Smooth muscle cell of the brain vasculature (primary cell): ENCODE results near the gene ADAMTS15.

ENCODE experiments used
- DNase-seq: peaks from one replicate; pipeline ENCODE4 v3.0.0-alpha.2; 2012; ENCODE audit warnings: low read depth, low spot score

ADAMTS15 gene

DNA sequence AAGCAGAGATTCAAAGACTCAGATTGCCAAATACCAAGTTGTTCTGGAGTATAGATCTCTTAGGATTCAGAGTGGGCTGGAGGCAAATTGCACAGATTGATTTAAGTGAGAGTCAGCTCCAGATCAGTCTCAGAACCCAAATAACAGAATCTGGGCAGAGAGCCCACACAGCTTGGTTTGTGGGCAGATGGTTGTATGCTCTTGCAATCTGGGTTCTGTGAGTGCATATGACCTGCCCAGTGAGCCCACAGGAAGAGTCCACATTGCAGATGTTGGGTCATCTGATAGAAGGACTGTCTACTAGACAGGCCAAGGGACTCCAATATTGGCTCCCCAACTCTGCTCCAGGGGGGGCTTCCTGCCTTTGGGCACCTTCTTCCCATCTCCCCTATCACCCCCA lies 65.9 kb downstream of the ADAMTS15 start:
- no peak for DNase-seq

DNA sequence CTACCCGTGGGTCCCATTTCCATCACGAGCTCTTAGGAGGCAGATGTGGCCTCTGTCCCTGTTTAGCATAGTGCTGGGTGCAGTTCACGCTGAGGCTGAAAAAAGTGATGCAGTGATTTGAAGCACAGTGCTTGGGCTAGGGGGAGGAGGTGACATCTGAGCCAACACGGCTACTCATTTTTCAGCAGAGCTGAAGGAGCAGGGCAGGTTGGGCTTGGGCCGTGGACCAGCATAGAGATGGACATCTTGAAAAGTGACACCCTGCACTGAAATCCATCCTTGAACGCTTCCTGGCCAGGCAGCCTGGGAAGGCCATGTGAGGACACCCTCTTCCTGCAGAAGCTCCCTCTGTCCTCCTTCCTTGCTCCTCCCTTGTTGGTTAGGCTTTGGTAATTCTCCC lies 66.4 kb downstream of the ADAMTS15 start:
- no peak for DNase-seq

DNA sequence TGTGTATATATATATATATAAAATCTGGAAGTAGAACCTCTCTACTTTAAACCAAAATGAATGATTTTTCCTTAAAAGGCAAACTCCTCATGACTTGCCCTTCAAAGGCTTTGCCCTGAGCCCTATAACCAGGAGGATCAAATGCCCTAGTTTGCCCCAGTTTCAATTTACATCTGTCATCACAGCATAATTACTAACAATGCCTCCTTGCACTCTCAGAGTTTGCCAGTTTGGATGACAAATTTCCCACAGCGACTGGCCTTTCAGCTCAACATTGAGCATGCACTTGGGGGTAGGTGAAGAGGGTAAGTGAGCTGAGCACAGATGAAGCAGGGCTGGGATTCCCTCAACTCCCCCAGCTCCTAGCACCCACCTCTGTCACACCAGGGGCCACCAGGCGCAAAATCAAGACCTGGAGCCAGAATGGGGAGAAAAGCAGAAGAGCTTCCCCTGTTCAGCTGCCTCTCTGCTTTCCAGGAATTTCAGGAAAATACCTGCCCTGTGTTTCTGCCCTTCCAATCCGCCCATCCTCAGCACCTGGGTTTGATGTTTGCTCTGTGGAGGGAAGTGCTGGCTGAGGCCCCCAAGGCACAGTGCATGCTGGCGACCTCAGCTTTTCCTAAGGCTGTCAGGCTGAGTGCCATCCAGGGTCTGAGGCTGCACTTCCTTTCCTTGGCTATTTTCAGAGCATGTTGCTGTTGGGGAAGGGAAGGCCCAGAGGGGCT lies 67.5 kb downstream of the ADAMTS15 start:
- DNase-seq, result no peak

DNA sequence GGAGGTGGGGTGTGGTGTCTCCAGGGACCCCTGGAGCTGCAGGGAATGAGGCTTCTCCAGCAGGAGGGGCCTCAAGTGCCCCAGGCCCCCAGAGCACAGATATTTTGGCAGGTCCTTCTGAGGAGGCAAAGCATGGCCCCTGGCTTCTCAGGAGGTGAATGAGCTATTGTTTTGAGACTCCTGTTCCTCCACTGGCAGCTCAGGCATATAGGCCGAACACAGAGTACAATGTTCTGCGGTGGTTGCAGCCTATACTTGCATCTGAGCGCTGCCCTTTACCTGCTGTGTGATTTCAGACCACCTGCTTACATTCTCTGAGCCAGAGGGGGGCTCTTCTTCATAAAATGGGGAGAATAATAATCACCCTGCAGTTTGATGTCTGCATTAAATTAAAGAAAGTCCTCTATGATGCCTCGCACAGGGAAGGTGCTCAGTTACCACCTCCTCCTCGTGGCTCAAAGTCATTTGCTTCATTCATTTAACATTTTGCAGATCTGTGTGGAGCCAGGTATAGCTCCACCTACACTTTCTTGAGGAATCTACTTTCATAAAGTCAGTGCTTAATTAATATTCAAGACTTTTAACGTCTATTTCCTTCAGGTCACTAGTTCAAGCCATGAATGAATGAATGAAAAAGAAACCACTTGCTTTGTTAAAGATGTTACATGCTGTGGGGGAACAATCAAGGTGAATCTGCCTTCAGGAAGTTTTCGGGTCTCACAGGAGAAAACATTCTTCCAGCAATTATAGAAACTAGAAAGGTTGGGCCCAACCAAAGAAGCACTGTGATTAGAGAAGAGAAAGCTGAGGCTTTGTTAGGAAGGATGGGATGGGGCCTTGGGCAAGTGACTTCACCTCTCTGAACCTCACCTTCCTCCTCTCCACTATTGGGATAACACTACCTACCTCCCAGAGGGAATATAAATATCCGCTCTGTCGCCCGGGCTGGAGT lies 68.4 kb downstream of the ADAMTS15 start:
- DNase-seq, result no peak

DNA sequence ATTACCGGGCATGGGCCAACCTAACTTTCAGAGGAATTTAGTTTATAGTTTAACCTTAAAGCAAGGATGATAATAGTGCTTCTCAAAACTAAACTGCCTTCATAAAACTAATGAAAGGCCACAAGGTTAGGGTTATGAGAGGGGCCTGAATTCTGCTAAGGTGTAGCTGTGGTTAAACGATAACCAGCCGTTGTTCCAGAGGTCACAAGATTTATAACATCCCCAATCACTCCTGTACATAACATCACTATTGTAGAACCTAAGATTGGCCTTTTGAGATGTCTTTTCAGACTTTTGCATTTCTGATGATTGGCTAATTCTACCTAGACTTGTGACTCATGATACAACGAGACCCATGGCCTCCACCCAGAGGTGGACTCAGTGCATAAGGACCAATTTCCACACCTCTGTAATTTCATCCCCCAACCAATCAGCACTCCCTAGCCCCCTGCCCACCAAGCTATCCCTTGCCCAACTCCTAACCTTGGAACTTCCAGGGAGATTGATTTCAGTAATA lies 69.8 kb downstream of the ADAMTS15 start:
- DNase-seq, result no peak

DNA sequence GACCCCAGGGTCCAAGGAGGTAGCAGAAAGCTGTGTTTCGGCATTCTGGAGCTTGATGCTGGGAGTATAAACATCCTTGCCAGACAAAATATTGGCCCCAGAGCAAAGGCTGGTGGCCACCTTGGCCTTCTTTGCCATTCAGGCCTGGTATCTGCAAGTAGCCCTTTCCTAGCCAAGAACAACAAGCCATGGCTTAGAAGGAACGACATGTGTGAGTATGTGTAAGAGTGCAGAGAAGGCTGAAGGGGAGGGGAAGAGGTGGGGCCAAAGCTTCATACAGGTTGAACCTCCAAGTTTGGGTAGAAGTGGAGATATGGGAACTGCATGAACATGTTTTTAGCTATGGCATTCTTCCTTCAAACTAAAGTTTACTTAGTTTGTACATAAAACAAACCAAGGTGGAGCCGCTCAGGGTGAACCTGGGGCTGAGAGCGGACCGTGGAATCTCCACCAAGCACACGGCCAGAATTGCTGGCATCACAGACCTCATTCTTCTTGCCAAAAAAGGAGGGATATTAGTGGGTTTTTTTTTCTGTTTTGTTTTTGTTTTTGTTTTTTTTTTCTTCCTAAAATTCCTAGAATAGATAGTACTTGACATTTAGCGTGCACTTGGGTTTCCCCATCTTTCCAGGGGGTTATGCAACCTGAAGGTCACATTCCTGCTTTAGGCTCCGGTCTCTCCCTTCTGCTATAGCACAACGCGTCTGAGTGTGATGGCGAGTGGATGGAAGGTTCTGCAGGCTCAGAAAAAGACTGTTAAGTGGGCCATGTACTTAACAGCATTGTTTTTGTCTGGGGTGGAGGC lies 70.9 kb downstream of the ADAMTS15 start:
- DNase-seq, result no peak

DNA sequence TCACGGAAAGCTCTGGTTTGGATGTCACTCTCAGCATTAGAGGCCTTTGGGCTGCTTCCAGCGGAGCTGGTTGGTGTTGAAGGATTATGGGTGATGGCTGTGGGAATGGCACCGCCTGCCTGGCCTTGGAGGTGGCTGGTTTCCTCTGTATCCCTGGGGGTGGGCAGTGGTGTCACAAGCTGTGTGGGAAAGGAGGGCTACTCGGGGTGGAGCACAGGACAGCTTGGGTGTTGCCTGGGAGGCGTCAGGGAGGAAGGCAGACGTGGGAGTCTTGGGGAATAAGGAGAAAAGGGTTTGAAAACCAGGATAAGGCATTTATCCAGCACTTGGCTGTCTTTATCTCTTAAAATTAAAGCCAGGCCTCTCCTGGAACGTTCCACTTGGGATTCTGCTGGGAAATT lies 71.8 kb downstream of the ADAMTS15 start:
- no peak for DNase-seq

DNA sequence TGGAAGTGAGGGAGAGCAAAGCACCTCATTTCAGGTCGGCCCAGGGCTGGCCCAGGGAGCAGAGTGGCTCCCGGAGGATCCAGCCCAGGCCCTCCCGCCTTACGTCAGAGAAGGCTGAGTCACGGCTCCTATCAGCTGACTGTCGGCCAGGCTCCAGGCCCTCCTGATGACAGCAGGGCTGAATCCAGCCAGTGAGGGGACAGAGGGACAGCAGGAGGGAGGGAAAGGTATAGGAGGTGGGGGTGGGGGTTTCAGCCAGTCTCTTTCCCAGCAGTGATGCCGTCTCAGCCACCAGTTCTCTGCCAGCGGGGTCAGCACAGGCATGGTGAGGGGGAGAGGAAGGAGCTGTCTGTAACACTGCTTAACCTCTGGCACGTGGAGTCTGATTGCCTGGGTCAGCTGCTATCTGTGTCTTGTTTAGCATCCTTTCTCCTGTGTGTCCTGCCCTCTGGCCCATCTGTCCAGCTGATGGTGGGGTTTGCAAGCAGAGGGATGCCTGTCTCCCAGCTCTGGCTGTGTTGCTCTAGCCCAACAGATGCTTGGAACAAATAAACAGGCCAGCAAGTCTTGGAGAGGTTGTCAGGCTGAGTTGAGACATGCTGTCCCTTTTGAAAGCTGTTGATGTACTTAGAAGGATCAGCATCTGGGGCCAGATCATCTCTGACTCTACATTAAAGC lies 74.0 kb downstream of the ADAMTS15 start:
- DNase-seq, result peak; percentile 84

DNA sequence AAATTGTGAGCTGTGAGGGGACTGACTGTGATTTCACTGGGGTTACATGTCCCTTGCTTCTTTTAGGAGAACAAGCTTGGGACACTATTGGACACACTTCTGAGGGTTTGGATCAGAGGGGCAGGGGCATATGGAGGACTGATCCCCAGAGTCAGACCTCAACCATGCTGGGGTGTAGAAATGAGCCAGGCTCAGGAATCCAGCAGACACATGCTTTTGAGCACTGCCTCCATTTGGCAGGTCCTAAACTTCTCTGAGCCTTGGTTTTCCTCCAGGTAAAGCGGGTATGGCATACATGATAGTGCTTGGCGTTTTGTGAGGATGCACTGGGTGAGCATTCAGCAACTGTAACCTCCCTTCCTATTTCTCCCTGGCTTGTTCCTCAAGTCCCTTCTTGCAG lies 74.7 kb downstream of the ADAMTS15 start:
- no peak for DNase-seq

DNA sequence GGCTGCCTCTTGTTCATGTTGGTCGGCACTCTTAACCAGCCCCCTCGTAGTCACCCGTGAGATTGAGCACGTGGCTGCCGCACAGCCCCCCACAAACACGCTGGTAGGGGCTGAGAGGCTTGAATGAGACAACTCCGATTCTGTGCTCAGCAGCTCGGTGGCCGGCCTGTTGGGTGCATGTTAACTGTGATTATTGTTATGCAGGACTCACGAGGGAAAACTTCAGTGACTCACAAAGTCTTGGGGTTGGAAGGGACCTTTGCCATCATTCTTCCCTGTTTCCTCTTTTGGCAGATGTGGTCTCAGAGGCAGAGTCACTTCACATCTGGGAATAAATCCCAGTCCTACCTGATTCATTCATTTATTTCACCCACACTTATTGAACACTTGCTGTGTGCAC lies 75.2 kb downstream of the ADAMTS15 start:
- no peak for DNase-seq

DNA sequence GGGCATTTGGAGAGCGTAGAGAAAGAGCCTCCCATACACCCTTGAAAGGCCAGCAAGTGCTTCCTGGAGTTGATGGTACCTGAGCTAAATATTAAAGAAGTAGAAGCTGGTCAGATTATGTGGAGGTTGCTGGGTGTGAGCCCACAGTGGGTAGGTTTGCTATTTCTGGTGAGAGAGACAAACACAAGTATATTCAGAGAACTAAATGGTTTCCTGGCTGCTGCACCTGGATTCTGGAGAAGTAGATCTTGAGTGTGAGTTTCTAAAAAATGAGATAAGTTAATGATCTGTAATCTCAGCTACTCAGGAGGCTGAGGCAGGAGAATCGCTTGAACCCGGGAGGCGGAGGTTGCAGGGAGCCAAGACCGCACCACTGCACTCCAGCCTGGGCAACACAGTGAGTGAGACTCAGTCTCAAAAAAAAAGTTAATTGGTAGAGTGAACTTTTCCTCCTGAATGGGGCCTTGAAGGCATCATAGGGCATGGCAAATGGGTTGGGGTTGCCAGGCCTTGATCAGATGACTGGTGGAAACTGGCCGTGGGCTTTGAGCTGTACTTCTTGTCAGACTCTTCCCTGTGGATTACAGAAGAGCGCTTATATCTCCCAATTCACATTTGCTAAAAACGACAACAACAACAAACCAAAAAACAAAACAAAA lies 75.8 kb downstream of the ADAMTS15 start:
- no peak for DNase-seq

DNA sequence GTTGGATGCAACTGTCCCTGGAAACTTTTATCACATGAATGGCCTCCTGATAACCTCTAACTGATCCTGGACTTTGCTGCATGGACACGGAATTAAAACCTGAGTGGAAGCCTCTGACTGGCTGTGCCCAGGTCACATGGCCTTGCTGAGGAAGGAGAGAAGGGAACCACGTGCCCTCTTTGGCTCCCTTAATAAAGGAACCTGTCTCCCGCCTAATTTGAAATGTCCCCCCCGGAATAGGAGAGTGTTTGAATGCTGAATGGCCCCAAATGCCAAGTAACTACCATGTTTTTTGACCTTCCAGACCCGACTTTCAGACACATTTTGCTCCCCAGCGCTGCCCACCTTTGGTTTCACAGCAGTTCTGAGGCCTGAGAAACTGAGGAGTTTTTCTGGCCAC lies 76.9 kb downstream of the ADAMTS15 start:
- DNase-seq, result no peak
